ENCODE measurements around the gene PIP5K1C.
"Not testable (repeated sequence)": the region's sequence is repeated elsewhere in the genome, so short reads cannot be mapped to it uniquely, and the experiment has no call there.

The PIP5K1C gene

GRCh38 chr19:3667766-3668165 is 32.5 kb downstream of the PIP5K1C start:
- in situ Hi-C loops (cut with HindIII; ENCODE audit: low pct_ligation_motif_present, low pct_unique_long_range_greater_than_20kb, low sequenced_read_pairs): no loop called here
- DNase-seq: no peak

- no peak for DNase-seq
- in situ Hi-C loops (cut with HindIII; ENCODE audit: low pct_ligation_motif_present, low pct_unique_long_range_greater_than_20kb, low sequenced_read_pairs): no loop called here
These were observed 33.1 kb downstream of the PIP5K1C start for GRCh38 chr19:3667037-3667638.

GRCh38 chr19:3666545-3666856 is 33.8 kb downstream of the PIP5K1C start:
- in situ Hi-C loops (cut with HindIII; ENCODE audit: low pct_ligation_motif_present, low pct_unique_long_range_greater_than_20kb, low sequenced_read_pairs): not testable (repeated sequence)

GRCh38 chr19:3665681-3666544 is 34.4 kb downstream of the PIP5K1C start:
- no peak for DNase-seq
- in situ Hi-C loops (cut with HindIII; ENCODE audit: low pct_ligation_motif_present, low pct_unique_long_range_greater_than_20kb, low sequenced_read_pairs): no loop called here

More at GRCh38 chr19:3666545-3666856, 33.8 kb downstream of the PIP5K1C start:
- not testable (repeated sequence) for DNase-seq

GRCh38 chr19:3664879-3665642 is 35.2 kb downstream of the PIP5K1C start:
- in situ Hi-C loops (cut with HindIII; ENCODE audit: low pct_ligation_motif_present, low pct_unique_long_range_greater_than_20kb, low sequenced_read_pairs): no loop called here
- no peak for DNase-seq

- DNase-seq: no peak
- in situ Hi-C loops (cut with HindIII; ENCODE audit: low pct_ligation_motif_present, low pct_unique_long_range_greater_than_20kb, low sequenced_read_pairs): no loop called here
These were observed 36.4 kb downstream of the PIP5K1C start for GRCh38 chr19:3663838-3664237.

GRCh38 chr19:3661284-3662238 is 38.7 kb downstream of the PIP5K1C start:
- no peak for DNase-seq
- in situ Hi-C loops (cut with HindIII; ENCODE audit: low pct_ligation_motif_present, low pct_unique_long_range_greater_than_20kb, low sequenced_read_pairs): no loop called here

- DNase-seq: no peak
- in situ Hi-C loops (cut with HindIII; ENCODE audit: low pct_ligation_motif_present, low pct_unique_long_range_greater_than_20kb, low sequenced_read_pairs): no loop called here
These were observed 39.6 kb downstream of the PIP5K1C start for GRCh38 chr19:3660493-3661219.

- in situ Hi-C loops (cut with HindIII; ENCODE audit: low pct_ligation_motif_present, low pct_unique_long_range_greater_than_20kb, low sequenced_read_pairs): no loop called here
- DNase-seq: no peak
These were observed 40.5 kb downstream of the PIP5K1C start for GRCh38 chr19:3659746-3660112.

GRCh38 chr19:3658870-3659745 is 41.2 kb downstream of the PIP5K1C start:
- in situ Hi-C loops (cut with HindIII; ENCODE audit: low pct_ligation_motif_present, low pct_unique_long_range_greater_than_20kb, low sequenced_read_pairs): no loop called here
- no peak for DNase-seq

GRCh38 chr19:3658004-3658869 is 42.0 kb downstream of the PIP5K1C start:
- no peak for DNase-seq
- in situ Hi-C loops (cut with HindIII; ENCODE audit: low pct_ligation_motif_present, low pct_unique_long_range_greater_than_20kb, low sequenced_read_pairs): no loop called here

- in situ Hi-C loops (cut with HindIII; ENCODE audit: low pct_ligation_motif_present, low pct_unique_long_range_greater_than_20kb, low sequenced_read_pairs): no loop called here
- DNase-seq: no peak
These were observed 42.9 kb downstream of the PIP5K1C start for GRCh38 chr19:3657395-3657769.

- DNase-seq: peak; percentile 2
- in situ Hi-C loops (cut with HindIII; ENCODE audit: low pct_ligation_motif_present, low pct_unique_long_range_greater_than_20kb, low sequenced_read_pairs): no loop called here
These were observed 43.4 kb downstream of the PIP5K1C start for GRCh38 chr19:3656747-3657394.

- peak; percentile 36 for DNase-seq
- in situ Hi-C loops (cut with HindIII; ENCODE audit: low pct_ligation_motif_present, low pct_unique_long_range_greater_than_20kb, low sequenced_read_pairs): no loop called here
These were observed 44.1 kb downstream of the PIP5K1C start for GRCh38 chr19:3656073-3656746.

GRCh38 chr19:3655402-3656072 is 44.7 kb downstream of the PIP5K1C start:
- in situ Hi-C loops (cut with HindIII; ENCODE audit: low pct_ligation_motif_present, low pct_unique_long_range_greater_than_20kb, low sequenced_read_pairs): no loop called here
- peak; percentile 90 for DNase-seq

Measured in ACHN (cell line).